PC-3 (cell line): ENCODE results near the gene STARD5.

ENCODE experiments used
- EZH2 ChIP-seq: fragments of 300-600 bp; sonication (generic); IDR thresholded peaks from one replicate; pipeline ENCODE4 v1.6.1; 2017; ENCODE audit warnings: antibody characterized with exemption, mild to moderate bottlenecking, low read length; ENCODE audit not compliant: unreplicated experiment
- EZH2phosphoT487 ChIP-seq: fragments of 300-600 bp; sonication (generic); IDR thresholded peaks from 2 replicates; pipeline ENCODE4 v1.6.1; 2018; ENCODE audit warnings: mild to moderate bottlenecking, antibody characterized with exemption, low read length, borderline replicate concordance
- TF ChIP-seq, protein P1 (sequence below): fragments of 300-600 bp; sonication (generic); conservative IDR thresholded peaks from 2 replicates; pipeline ENCODE4 v1.5.1; 2017; ENCODE audit warnings: antibody characterized with exemption, low read depth, mild to moderate bottlenecking, low read length

DNA sequence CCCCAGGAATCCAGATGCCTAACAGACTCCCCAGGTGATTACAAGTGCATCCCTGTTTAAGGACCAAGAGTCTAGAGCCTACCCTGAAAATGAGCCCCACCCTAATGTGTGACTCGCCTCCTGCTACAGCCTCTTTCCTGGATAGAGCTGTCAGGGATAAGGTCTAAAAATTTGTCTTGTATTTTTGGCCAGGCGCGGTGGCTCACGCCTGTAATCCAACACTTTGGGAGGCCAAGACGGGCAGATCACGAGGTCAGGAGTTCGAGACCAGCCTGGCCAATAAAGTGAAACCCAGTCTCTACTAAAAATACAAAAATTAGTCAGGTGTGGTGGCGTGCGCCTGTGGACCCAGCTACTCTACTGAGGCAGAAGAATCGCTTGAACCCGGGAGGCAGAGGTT lies 38.8 kb upstream of the STARD5 start:
- TF ChIP-seq, protein P1, sequence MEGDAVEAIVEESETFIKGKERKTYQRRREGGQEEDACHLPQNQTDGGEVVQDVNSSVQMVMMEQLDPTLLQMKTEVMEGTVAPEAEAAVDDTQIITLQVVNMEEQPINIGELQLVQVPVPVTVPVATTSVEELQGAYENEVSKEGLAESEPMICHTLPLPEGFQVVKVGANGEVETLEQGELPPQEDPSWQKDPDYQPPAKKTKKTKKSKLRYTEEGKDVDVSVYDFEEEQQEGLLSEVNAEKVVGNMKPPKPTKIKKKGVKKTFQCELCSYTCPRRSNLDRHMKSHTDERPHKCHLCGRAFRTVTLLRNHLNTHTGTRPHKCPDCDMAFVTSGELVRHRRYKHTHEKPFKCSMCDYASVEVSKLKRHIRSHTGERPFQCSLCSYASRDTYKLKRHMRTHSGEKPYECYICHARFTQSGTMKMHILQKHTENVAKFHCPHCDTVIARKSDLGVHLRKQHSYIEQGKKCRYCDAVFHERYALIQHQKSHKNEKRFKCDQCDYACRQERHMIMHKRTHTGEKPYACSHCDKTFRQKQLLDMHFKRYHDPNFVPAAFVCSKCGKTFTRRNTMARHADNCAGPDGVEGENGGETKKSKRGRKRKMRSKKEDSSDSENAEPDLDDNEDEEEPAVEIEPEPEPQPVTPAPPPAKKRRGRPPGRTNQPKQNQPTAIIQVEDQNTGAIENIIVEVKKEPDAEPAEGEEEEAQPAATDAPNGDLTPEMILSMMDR = no peak
- no peak for TF ChIP-seq EZH2
- no peak for TF ChIP-seq EZH2phosphoT487
